Endothelial cell (in vitro differentiated cells): ENCODE results near the gene SH3YL1. TPM values are rescaled to one million over a fixed set of nuclear protein-coding genes. Genes with fewer than 3 reads are reported as not detected.

ENCODE experiments used
- DNase-seq: peaks from one replicate; pipeline ENCODE4 v3.0.0; 2021; ENCODE audit warnings: low spot score
- H3K27ac Mint-ChIP-seq: one replicate; pipeline ENCODE4 v1.8.0; 2021; ENCODE audit warnings: mixed read lengths, inconsistent platforms; ENCODE audit not compliant: unreplicated experiment
- H3K27me3 Mint-ChIP-seq: one replicate; pipeline ENCODE4 v1.8.0; 2021; ENCODE audit warnings: mild to moderate bottlenecking, moderate library complexity, mixed read lengths, inconsistent platforms; ENCODE audit not compliant: unreplicated experiment
- H3K36me3 Mint-ChIP-seq: one replicate; pipeline ENCODE4 v1.8.0; 2021; ENCODE audit warnings: mild to moderate bottlenecking, low read depth, mixed read lengths, inconsistent platforms; ENCODE audit not compliant: unreplicated experiment
- H3K4me1 Mint-ChIP-seq: one replicate; pipeline ENCODE4 v1.8.0; 2021; ENCODE audit warnings: mild to moderate bottlenecking, mixed read lengths, inconsistent platforms; ENCODE audit not compliant: unreplicated experiment
- H3K4me3 Mint-ChIP-seq: one replicate; pipeline ENCODE4 v1.8.0; 2021; ENCODE audit warnings: mild to moderate bottlenecking, mixed read lengths, inconsistent platforms; ENCODE audit not compliant: unreplicated experiment
- H3K9me3 Mint-ChIP-seq: one replicate; pipeline ENCODE4 v1.8.0; 2021; ENCODE audit warnings: mixed read lengths, inconsistent platforms; ENCODE audit not compliant: unreplicated experiment
- total RNA-seq: library from RNA; stranded (reverse); fragmentation: NEBNext Ultra II Directional; extraction: Animal tissue kit (Norgen Biotek cat#: 25700); gene quantifications from one replicate; pipeline ENCODE4 v1.2.1, GENCODE V29; 2021; ENCODE audit not compliant: unreplicated experiment
- TF ChIP-seq, protein P1 (sequence below): fragments of 200-600 bp; sonication (generic); IDR thresholded peaks from one replicate; pipeline ENCODE4 v1.5.0; 2021; ENCODE audit warnings: antibody characterized with exemption; ENCODE audit not compliant: unreplicated experiment

SH3YL1 gene
- total RNA-seq, 1 donor from 2014 or later, result 35.8 TPM

DNA sequence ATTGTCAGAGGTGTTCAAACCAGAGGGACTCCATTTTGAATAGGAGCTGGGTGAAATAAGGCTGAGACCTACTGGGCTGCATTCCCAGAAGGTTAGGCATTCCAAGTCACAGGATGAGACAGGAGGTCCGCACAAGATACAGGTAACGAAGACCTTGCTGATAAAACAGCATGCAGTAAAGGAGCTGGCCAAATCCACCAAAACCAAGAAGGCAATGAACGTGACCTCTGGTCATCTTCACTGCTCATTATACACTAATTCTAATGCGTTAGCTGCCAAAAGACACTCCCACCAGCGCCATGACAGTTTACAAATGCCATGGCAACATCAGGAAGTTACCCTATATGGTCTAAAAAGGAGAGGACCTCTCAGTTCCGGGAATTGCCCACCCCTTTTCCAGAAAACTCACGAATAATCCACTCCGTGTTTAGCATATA is 10.6 kb downstream of the SH3YL1 start:
- Mint-ChIP-seq H3K36me3 (no peaks in the 10 kb centered on the region), H3K27ac (no peak overlapping the region), H3K27me3 (no peaks in the 10 kb centered on the region), H3K9me3 (no peaks in the 10 kb centered on the region), H3K4me3 (no peak overlapping the region), H3K4me1 (peaks cover 5% of the 10 kb centered on the region)
- TF ChIP-seq, protein P1, sequence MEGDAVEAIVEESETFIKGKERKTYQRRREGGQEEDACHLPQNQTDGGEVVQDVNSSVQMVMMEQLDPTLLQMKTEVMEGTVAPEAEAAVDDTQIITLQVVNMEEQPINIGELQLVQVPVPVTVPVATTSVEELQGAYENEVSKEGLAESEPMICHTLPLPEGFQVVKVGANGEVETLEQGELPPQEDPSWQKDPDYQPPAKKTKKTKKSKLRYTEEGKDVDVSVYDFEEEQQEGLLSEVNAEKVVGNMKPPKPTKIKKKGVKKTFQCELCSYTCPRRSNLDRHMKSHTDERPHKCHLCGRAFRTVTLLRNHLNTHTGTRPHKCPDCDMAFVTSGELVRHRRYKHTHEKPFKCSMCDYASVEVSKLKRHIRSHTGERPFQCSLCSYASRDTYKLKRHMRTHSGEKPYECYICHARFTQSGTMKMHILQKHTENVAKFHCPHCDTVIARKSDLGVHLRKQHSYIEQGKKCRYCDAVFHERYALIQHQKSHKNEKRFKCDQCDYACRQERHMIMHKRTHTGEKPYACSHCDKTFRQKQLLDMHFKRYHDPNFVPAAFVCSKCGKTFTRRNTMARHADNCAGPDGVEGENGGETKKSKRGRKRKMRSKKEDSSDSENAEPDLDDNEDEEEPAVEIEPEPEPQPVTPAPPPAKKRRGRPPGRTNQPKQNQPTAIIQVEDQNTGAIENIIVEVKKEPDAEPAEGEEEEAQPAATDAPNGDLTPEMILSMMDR, result no peak
- DNase-seq, result no peak

DNA sequence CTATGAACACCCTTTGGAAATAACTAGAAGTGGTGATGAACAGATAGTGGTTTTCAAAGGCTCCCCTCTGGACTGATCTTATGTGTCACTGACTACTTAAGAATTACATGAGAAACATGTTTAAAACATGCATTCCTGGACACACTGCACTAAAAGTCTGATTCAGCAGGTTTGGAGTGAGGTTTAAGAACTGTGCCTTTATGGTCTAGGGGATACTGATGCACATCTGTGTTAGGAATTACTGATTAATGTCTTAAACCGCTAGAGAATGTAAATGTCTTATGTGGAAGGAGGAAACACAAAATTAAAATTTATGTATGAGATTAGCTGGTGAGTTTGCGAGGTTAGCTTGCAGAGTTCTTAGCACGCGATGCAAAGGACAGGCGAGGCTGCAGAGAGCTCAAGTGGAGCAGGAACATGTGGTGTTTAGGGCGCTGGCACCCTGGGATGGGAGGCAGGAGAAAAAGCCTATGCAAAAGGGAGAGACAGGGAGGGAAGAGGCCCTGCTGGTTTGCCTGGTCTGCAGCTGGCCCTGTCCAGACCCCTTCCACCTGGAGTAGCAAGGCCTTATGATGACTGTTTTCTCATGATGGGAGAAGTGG is 11.7 kb downstream of the SH3YL1 start:
- H3K9me3 Mint-ChIP-seq, result no peaks in the 10 kb centered on the region
- H3K36me3 Mint-ChIP-seq, result no peaks in the 10 kb centered on the region
- no peak overlapping the region for H3K4me3 Mint-ChIP-seq
- no peaks in the 10 kb centered on the region for H3K27me3 Mint-ChIP-seq
- TF ChIP-seq, protein P1, result no peak
- peaks cover 5% of the 10 kb centered on the region for H3K4me1 Mint-ChIP-seq
- H3K27ac Mint-ChIP-seq, result no peak overlapping the region
- DNase-seq, result no peak

DNA sequence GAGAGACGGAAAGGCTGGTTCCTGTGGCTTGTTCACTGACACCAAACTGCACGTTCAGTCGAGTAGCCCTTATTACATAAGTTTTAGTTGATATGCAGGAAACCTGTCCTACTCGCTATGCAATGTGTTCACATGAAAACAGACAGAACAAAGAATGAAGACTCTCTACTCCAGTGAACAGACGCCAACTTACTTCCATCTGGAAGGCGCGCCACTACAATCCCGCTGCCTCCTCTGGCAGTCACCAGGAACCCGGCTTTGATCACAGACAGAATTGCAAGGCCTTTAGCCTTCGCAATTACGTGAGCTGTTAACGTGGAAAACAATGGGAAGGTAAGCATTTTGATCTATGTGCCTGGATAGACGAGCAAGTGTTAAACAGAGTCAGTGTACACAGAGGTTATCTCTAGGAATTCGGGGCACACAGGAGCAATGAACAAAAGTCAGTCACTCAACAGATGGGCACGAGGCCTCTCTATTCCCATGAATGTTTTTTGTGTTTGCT is 14.2 kb downstream of the SH3YL1 start:
- Mint-ChIP-seq H3K36me3 (no peaks in the 10 kb centered on the region), H3K4me1 (peaks cover 3% of the 10 kb centered on the region), H3K9me3 (no peaks in the 10 kb centered on the region), H3K4me3 (no peak overlapping the region), H3K27me3 (no peaks in the 10 kb centered on the region), H3K27ac (no peak overlapping the region)
- TF ChIP-seq, protein P1, result no peak
- DNase-seq, result no peak

DNA sequence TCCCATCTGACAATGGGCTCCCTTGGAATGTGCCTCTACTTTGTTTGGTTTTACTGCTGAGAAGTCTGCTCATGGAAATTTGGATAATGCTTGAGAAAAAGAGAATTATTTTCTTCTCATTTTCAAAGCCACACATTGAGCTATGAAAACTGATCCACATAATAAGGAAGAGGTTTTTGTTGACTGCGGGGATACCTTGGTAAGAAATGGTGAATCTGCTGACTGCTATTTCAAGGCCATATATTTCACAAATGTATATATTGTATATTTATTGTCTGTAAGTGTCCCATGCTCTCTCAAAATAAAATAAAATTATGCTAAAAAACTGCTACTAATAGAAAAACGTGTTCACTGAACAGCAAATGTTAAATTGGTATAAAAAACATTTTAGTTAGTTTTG is 15.1 kb downstream of the SH3YL1 start:
- H3K27ac Mint-ChIP-seq, result no peak overlapping the region
- no peaks in the 10 kb centered on the region for H3K9me3 Mint-ChIP-seq
- H3K27me3 Mint-ChIP-seq, result no peaks in the 10 kb centered on the region
- no peak overlapping the region for H3K4me3 Mint-ChIP-seq
- H3K4me1 Mint-ChIP-seq, result no peaks in the 10 kb centered on the region
- TF ChIP-seq, protein P1, result no peak
- H3K36me3 Mint-ChIP-seq, result peaks cover 2% of the 10 kb centered on the region
- no peak for DNase-seq

DNA sequence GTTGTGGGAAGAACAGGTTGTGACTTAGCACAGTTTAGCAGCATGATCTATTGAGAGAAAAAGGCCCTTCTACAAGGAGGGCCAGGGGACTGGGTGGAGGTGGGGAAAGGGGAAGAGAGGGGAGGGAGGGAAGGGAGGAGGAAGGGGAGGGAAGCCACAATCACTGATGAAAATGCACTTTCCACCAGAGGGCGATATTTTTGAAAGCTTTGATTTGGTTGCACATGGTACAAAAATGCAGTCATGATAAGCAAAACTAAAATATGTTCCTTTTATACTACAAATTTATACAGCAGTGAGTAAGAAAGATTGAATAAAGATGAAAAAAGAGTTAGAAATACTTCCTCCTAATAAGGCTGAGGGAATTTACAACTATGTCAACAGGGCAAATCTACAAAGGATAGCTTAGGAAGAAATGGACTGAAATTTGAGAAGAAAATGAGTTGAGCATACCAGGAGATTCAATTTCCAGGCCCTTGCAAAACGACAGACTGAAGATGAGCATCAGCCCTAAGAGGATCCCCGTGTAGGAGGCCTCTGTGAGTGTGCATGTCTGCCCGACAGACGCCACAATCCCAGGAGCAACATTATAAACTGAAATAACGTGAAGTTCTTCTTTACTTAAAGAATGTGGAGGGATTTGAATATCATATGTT is 17.2 kb downstream of the SH3YL1 start:
- Mint-ChIP-seq H3K27ac (no peak overlapping the region), H3K4me3 (no peak overlapping the region), H3K9me3 (no peaks in the 10 kb centered on the region), H3K4me1 (no peaks in the 10 kb centered on the region), H3K27me3 (no peaks in the 10 kb centered on the region), H3K36me3 (peaks cover 11% of the 10 kb centered on the region)
- TF ChIP-seq, protein P1, result peak; percentile 82
- peak; percentile 54 for DNase-seq
